ENCODE measurements around the gene ADGRF5.

ADGRF5 gene

GRCh38 chr6:46954837-46955451, 33.2 kb upstream of the ADGRF5 start:
- Histone ChIP-seq H3K36me3 (ENCODE audit: control insufficient read depth, insufficient read depth, low read length, severe bottlenecking) (no peaks in the 10 kb centered on the region), H3K9ac (ENCODE audit: low read length) (no peak overlapping the region), H3K4me3 (ENCODE audit: low read length) (no peak overlapping the region), H3K27me3 (replicated peaks; ENCODE audit: control insufficient read depth, insufficient read depth, low read length) (peaks cover 39% of the 10 kb centered on the region), H3K4me1 (ENCODE audit: control insufficient read depth, insufficient read depth, low read length) (no peaks in the 10 kb centered on the region), H3K9me3 (ENCODE audit: control insufficient read depth, low read length) (no peaks in the 10 kb centered on the region)
- DNase-seq (ENCODE audit: low read depth): no peak

DNA sequence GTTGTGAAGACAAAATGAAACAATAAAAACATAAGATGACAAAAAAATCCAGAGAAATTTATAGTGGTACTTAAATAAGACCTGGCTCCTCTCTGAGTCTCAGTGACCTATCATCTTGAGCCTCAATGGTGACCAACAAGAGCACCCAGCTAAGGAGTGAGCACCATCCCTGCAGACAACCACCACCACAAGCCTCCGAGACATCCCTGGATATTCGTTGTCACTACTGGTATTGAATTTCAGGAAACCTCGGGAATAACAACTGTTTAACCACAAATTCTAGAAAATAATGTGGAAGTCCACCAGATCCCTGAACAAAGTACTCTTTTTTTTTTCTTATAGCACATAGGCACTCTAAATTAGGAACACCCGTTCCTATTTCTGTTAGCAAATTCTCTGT, 32.2 kb upstream of the ADGRF5 start:
- no peak for DNase-seq (ENCODE audit: low read depth)
- Histone ChIP-seq H3K27me3 (replicated peaks; ENCODE audit: control insufficient read depth, insufficient read depth, low read length) (peaks cover 39% of the 10 kb centered on the region), H3K4me1 (ENCODE audit: control insufficient read depth, insufficient read depth, low read length) (no peaks in the 10 kb centered on the region), H3K4me3 (ENCODE audit: low read length) (no peak overlapping the region), H3K9ac (ENCODE audit: low read length) (no peak overlapping the region), H3K36me3 (ENCODE audit: control insufficient read depth, insufficient read depth, low read length, severe bottlenecking) (no peaks in the 10 kb centered on the region), H3K9me3 (ENCODE audit: control insufficient read depth, low read length) (no peaks in the 10 kb centered on the region)

GRCh38 chr6:46949632-46950280, 28.0 kb upstream of the ADGRF5 start:
- Histone ChIP-seq H3K4me3 (ENCODE audit: low read length) (no peak overlapping the region), H3K36me3 (ENCODE audit: control insufficient read depth, insufficient read depth, low read length, severe bottlenecking) (no peaks in the 10 kb centered on the region), H3K27me3 (replicated peaks; ENCODE audit: control insufficient read depth, insufficient read depth, low read length) (peaks cover 42% of the 10 kb centered on the region), H3K9ac (ENCODE audit: low read length) (no peak overlapping the region), H3K4me1 (ENCODE audit: control insufficient read depth, insufficient read depth, low read length) (no peaks in the 10 kb centered on the region), H3K9me3 (ENCODE audit: control insufficient read depth, low read length) (no peaks in the 10 kb centered on the region)
- no peak for DNase-seq (ENCODE audit: low read depth)

DNA sequence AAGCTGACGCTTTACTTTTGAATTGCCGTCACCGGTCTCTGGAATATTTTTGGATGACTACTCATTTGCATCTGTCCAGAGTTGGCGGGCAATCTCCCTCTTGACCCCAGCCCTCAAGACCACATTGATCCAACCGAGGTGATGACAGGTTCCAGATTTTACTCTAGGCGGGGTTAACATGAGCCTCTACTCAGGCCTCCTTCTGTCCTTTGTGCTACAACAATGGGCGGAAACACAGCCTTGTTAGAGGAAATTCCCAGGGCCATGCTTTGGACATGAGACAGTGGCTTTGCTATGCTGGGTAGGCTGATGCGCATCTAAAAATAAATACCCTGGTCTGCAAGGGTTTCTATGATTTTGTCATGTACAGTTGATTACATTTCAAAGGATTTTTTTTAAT, 27.0 kb upstream of the ADGRF5 start:
- H3K27me3 ChIP-seq (replicated peaks; ENCODE audit: control insufficient read depth, insufficient read depth, low read length): peaks cover 39% of the 10 kb centered on the region
- H3K36me3 ChIP-seq (ENCODE audit: control insufficient read depth, insufficient read depth, low read length, severe bottlenecking): no peaks in the 10 kb centered on the region
- H3K4me1 ChIP-seq (ENCODE audit: control insufficient read depth, insufficient read depth, low read length): no peaks in the 10 kb centered on the region
- no peak for DNase-seq (ENCODE audit: low read depth)
- no peak overlapping the region for H3K4me3 ChIP-seq (ENCODE audit: low read length)
- H3K9me3 ChIP-seq (ENCODE audit: control insufficient read depth, low read length): no peaks in the 10 kb centered on the region
- no peak overlapping the region for H3K9ac ChIP-seq (ENCODE audit: low read length)

GRCh38 chr6:46947497-46947896, 25.8 kb upstream of the ADGRF5 start:
- Histone ChIP-seq H3K4me1 (ENCODE audit: control insufficient read depth, insufficient read depth, low read length) (no peaks in the 10 kb centered on the region), H3K27me3 (replicated peaks; ENCODE audit: control insufficient read depth, insufficient read depth, low read length) (peaks cover 38% of the 10 kb centered on the region)

GRCh38 chr6:46940433-46941226, 18.9 kb upstream of the ADGRF5 start:
- no peak overlapping the region for H3K9ac ChIP-seq (ENCODE audit: low read length)
- no peaks in the 10 kb centered on the region for H3K4me1 ChIP-seq (ENCODE audit: control insufficient read depth, insufficient read depth, low read length)
- peaks cover 21% of the 10 kb centered on the region for H3K27me3 ChIP-seq (replicated peaks; ENCODE audit: control insufficient read depth, insufficient read depth, low read length)
- no peak for DNase-seq (ENCODE audit: low read depth)
- no peak overlapping the region for H3K4me3 ChIP-seq (ENCODE audit: low read length)
- no peaks in the 10 kb centered on the region for H3K36me3 ChIP-seq (ENCODE audit: control insufficient read depth, insufficient read depth, low read length, severe bottlenecking)
- peaks cover 6% of the 10 kb centered on the region for H3K9me3 ChIP-seq (ENCODE audit: control insufficient read depth, low read length)

More at GRCh38 chr6:46947497-46947896, 25.8 kb upstream of the ADGRF5 start:
- no peaks in the 10 kb centered on the region for H3K36me3 ChIP-seq (ENCODE audit: control insufficient read depth, insufficient read depth, low read length, severe bottlenecking)
- H3K4me3 ChIP-seq (ENCODE audit: low read length): no peak overlapping the region
- no peak overlapping the region for H3K9ac ChIP-seq (ENCODE audit: low read length)
- DNase-seq (ENCODE audit: low read depth): no peak
- H3K9me3 ChIP-seq (ENCODE audit: control insufficient read depth, low read length): no peaks in the 10 kb centered on the region

DNA sequence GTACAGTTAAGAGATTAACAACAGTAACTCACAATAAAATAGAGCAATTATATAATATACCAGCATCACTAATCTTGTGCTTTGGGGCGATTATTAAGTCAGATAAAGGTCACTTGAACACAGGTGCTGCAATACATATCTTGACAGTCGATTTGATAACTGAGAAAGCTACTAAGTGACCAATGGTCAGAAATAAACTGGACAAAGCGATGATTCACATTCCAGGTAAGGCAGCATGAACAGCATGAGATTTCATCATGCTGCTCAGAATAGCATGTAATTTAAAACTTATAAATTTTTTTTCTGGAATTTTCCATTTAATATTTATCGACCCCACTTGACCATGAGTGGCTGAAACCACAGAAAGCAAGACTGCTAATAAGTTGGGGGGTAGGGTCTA, 15.9 kb upstream of the ADGRF5 start:
- DNase-seq (ENCODE audit: low read depth): no peak
- Histone ChIP-seq H3K9me3 (ENCODE audit: control insufficient read depth, low read length) (peaks cover 6% of the 10 kb centered on the region), H3K4me3 (ENCODE audit: low read length) (no peak overlapping the region), H3K36me3 (ENCODE audit: control insufficient read depth, insufficient read depth, low read length, severe bottlenecking) (no peaks in the 10 kb centered on the region), H3K4me1 (ENCODE audit: control insufficient read depth, insufficient read depth, low read length) (no peaks in the 10 kb centered on the region), H3K9ac (ENCODE audit: low read length) (no peak overlapping the region), H3K27me3 (replicated peaks; ENCODE audit: control insufficient read depth, insufficient read depth, low read length) (peaks cover 6% of the 10 kb centered on the region)

DNA sequence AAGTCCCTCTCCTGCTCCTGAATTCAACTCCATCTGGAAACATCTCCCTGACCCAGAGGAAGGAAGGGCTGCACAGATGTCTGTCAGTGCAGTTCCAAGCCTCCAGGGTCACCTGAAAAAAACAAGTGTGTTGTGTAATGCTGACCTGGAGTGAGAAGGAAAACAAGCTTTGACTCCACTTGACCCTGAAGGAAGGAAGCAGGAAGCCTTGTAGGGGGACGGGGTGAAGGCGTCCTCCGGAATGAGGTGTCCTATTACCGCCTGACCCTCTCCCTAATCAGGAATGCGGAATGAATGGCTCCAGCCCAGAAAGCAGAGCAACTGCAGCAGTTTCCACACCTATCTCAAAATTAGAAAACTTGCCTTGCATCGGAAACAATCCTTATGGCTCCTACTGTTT, 13.9 kb upstream of the ADGRF5 start:
- DNase-seq (ENCODE audit: low read depth): no peak
- Histone ChIP-seq H3K4me1 (ENCODE audit: control insufficient read depth, insufficient read depth, low read length) (no peaks in the 10 kb centered on the region), H3K9me3 (ENCODE audit: control insufficient read depth, low read length) (no peaks in the 10 kb centered on the region), H3K36me3 (ENCODE audit: control insufficient read depth, insufficient read depth, low read length, severe bottlenecking) (no peaks in the 10 kb centered on the region), H3K9ac (ENCODE audit: low read length) (no peak overlapping the region), H3K27me3 (replicated peaks; ENCODE audit: control insufficient read depth, insufficient read depth, low read length) (peaks cover 3% of the 10 kb centered on the region), H3K4me3 (ENCODE audit: low read length) (no peak overlapping the region)

DNA sequence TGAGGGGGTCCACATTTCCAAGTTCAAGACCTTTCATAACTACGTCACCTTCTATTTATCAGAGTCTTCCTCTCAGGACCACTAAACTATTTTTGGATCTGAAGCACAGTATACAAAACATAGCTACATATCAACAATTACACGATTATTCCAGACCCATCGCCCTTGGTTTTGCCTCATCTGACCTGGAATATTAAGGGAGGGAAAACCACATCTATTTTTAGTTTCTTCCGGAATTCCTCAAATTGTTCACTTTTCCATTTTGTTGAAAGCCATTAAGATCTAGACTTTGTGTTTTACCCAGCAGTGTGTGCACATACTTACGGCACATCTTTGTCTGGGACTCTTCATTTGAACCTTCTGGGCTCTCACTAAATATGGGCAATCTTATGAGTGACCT, 12.0 kb upstream of the ADGRF5 start:
- DNase-seq (ENCODE audit: low read depth): no peak
- Histone ChIP-seq H3K27me3 (replicated peaks; ENCODE audit: control insufficient read depth, insufficient read depth, low read length) (peaks cover 3% of the 10 kb centered on the region), H3K36me3 (ENCODE audit: control insufficient read depth, insufficient read depth, low read length, severe bottlenecking) (no peaks in the 10 kb centered on the region), H3K4me3 (ENCODE audit: low read length) (no peak overlapping the region), H3K4me1 (ENCODE audit: control insufficient read depth, insufficient read depth, low read length) (no peaks in the 10 kb centered on the region), H3K9ac (ENCODE audit: low read length) (no peak overlapping the region), H3K9me3 (ENCODE audit: control insufficient read depth, low read length) (no peaks in the 10 kb centered on the region)

- Histone ChIP-seq H3K4me1 (ENCODE audit: control insufficient read depth, insufficient read depth, low read length) (peaks cover 2% of the 10 kb centered on the region), H3K9me3 (ENCODE audit: control insufficient read depth, low read length) (no peaks in the 10 kb centered on the region), H3K27me3 (replicated peaks; ENCODE audit: control insufficient read depth, insufficient read depth, low read length) (peaks cover 3% of the 10 kb centered on the region), H3K9ac (ENCODE audit: low read length) (no peak overlapping the region), H3K36me3 (ENCODE audit: control insufficient read depth, insufficient read depth, low read length, severe bottlenecking) (no peaks in the 10 kb centered on the region), H3K4me3 (ENCODE audit: low read length) (no peak overlapping the region)
- DNase-seq (ENCODE audit: low read depth): no peak
These were observed 11.0 kb upstream of the ADGRF5 start for GRCh38 chr6:46932526-46933319.

DNA sequence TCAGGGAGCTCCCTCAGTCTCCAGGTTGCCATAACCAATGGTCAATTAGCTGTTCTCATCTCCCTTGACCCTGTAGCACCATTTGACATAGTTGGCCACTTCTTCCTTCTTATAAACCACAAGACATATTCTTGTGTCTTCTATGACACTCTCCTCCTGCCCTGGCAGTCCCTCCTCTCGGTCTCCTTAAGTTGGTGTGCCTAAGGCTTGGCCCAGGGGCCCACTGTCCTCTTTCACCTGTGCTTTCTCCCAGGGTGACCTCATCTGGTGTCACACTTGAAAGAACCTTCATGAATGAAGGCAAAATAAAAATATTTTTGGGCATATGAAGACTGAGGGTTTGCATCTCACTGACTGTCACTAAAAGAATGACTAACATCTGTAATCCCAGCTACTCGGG, 9.7 kb upstream of the ADGRF5 start:
- peaks cover 12% of the 10 kb centered on the region for H3K4me1 ChIP-seq (ENCODE audit: control insufficient read depth, insufficient read depth, low read length)
- no peaks in the 10 kb centered on the region for H3K9me3 ChIP-seq (ENCODE audit: control insufficient read depth, low read length)
- no peak overlapping the region for H3K9ac ChIP-seq (ENCODE audit: low read length)
- no peak for DNase-seq (ENCODE audit: low read depth)
- H3K36me3 ChIP-seq (ENCODE audit: control insufficient read depth, insufficient read depth, low read length, severe bottlenecking): no peaks in the 10 kb centered on the region
- peaks cover 3% of the 10 kb centered on the region for H3K27me3 ChIP-seq (replicated peaks; ENCODE audit: control insufficient read depth, insufficient read depth, low read length)
- H3K4me3 ChIP-seq (ENCODE audit: low read length): no peak overlapping the region

Data from adipocyte (in vitro differentiated cells).